Thyroid gland (tissue), 4 donors: ENCODE results near the gene FIGNL2. TPM values are rescaled to one million over a fixed set of nuclear protein-coding genes. Genes with fewer than 3 reads are reported as not detected.

Source experiments
- DNase-seq, 2 donors: peaks; one replicate each; pipeline ENCODE4 v3.0.0-alpha.2; 2019
- H3K27ac ChIP-seq, 3 donors: fragments of 200-600 bp; sonication (generic); 1 replicate in 2 of 3; 2 replicates in 1 of 3; pipeline ENCODE4 v1.5.1; 2016 to 2019; ENCODE audit warnings: mild to moderate bottlenecking in 1 of 3, moderate library complexity in 1 of 3
- H3K27me3 ChIP-seq: fragments of 200-600 bp; sonication (generic); one replicate; pipeline ENCODE4 v1.5.1; 2019
- H3K36me3 ChIP-seq, 2 donors: fragments of 200-600 bp; sonication (generic); one replicate each; pipeline ENCODE4 v1.5.1; 2016 to 2019
- H3K4me1 ChIP-seq, 2 donors: fragments of 200-600 bp; sonication (generic); one replicate each; pipeline ENCODE4 v1.5.1; 2017 to 2019
- H3K4me3 ChIP-seq, 3 donors: fragments of 200-600 bp; sonication (generic); replicated peaks in 1 of 3; 1 replicate in 2 of 3; 2 replicates in 1 of 3; pipeline ENCODE4 v1.5.1; 2016; ENCODE audit warnings: mild to moderate bottlenecking in 1 of 3
- H3K9me3 ChIP-seq: fragments of 200-600 bp; sonication (generic); one replicate; pipeline ENCODE4 v1.5.1; 2017
- POLR2A ChIP-seq, 2 donors: fragments of 450-650 bp; IDR thresholded peaks; one replicate each; pipeline ENCODE4 v1.6.1; 2017; ENCODE audit warnings: antibody characterized with exemption in 2 of 2, mild to moderate bottlenecking in 2 of 2, moderate library complexity in 1 of 2
- WGBS, 2 donors: methylation state at CpG; one replicate each; pipeline ENCODE4 v1.1.5; 2017; 5-methylcytosine and 5-hydroxymethylcytosine counted together
- intact Hi-C: fragments of 100-400 bp; cut with DNase I; formaldehyde crosslinking; loops from one replicate; pipeline ENCODE4 v1.15.1; 2023
- total RNA-seq, 4 donors: library from RNA; depleted of rRNA; stranded (reverse); fragments of >200 nt; gene quantifications; one replicate each; pipeline ENCODE4 v1.2.3, GENCODE V29; 2016
- TF ChIP-seq, protein P1 (sequence below), 6 experiments: fragments of 200-600 bp in 3 of 6; fragments of 450-650 bp in 3 of 6; sonication (generic) in 3 of 6; IDR thresholded peaks; one replicate each; pipeline ENCODE4 v1.5.1; 2016 to 2019; ENCODE audit warnings: antibody characterized with exemption in 6 of 6, mild to moderate bottlenecking in 2 of 6, inconsistent platforms in 1 of 6, moderate library complexity in 1 of 6

FIGNL2 gene
- total RNA-seq, 4 donors from 2014 or later, result 0.45 to 1.6 (median 1.1) TPM

GRCh38 chr12:51812871-51813270 is 35.6 kb downstream of the FIGNL2 start:
- no peak overlapping the region for H3K4me3 ChIP-seq
- 75 to 83% methylated on average over 9 to 10 of the region's 13 CpGs for WGBS, 2 donors
- intact Hi-C loops, result no loop called here

DNA sequence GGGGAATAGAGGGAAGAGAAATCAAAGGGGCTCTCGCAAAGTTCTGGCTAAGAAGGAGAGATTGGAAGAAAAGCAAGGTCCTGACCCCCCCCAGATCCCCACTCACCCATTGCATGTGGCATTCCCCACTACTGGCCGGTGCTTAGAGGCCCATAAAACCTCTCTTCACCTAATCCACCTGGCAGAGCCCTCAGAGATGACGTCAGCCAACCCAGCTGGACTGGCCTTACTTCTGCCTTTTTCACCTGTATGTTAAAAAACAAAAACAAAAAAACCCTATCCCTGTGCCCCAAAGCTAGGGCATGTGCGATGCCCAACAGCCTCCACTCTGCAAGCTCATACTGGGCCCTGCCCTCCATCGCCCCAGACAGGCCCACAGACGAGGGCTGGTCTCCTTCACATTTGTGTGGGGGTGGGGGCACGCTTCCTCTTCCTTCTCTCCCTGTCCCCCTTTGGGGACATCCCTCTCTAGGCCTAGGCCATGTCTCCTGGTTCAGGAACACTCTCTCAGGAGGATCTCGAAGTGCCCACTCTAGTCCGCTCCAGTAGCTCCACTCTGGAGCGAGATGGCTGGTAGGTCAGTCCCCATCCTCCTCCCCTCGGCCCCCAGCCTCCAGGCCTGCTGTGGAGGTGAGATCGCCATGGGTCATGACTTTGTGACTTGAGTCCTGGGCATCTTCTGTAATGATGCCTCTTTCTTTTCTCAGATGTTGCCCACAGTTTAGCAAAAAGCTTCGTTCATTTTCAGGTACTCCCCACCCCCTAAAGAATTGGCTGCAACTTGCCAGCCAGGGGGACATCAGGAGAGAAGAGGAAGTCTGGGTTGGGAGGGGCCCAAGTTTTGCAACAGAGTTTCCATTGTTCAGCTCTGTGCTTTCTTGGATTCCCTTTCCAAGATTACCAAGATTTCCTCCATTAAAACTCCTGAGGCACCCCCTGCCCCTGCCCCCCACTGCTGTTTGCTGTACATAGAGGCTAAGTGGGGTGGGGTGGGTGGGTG is 37.0 kb downstream of the FIGNL2 start:
- H3K27ac ChIP-seq, result no peak overlapping the region
- H3K36me3 ChIP-seq, result no peaks in the 10 kb centered on the region
- no peaks in the 10 kb centered on the region for H3K27me3 ChIP-seq
- H3K4me1 ChIP-seq, result peaks cover 0 to 12% of the 10 kb centered on the region in 2 donors
- H3K4me3 ChIP-seq, result no peak overlapping the region
- 61 to 73% methylated on average over 13 of the region's 13 CpGs for WGBS, 2 donors
- intact Hi-C loops, result no loop called here
- H3K9me3 ChIP-seq, result no peaks in the 10 kb centered on the region
- DNase-seq, result peak in 1 of 2 donors; percentile 15
- TF ChIP-seq POLR2A (IDR thresholded peaks at IDR 0.05), result no peak
- TF ChIP-seq, protein P1, sequence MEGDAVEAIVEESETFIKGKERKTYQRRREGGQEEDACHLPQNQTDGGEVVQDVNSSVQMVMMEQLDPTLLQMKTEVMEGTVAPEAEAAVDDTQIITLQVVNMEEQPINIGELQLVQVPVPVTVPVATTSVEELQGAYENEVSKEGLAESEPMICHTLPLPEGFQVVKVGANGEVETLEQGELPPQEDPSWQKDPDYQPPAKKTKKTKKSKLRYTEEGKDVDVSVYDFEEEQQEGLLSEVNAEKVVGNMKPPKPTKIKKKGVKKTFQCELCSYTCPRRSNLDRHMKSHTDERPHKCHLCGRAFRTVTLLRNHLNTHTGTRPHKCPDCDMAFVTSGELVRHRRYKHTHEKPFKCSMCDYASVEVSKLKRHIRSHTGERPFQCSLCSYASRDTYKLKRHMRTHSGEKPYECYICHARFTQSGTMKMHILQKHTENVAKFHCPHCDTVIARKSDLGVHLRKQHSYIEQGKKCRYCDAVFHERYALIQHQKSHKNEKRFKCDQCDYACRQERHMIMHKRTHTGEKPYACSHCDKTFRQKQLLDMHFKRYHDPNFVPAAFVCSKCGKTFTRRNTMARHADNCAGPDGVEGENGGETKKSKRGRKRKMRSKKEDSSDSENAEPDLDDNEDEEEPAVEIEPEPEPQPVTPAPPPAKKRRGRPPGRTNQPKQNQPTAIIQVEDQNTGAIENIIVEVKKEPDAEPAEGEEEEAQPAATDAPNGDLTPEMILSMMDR (IDR thresholded peaks at IDR 0.05), result no peak

More at GRCh38 chr12:51812871-51813270, 35.6 kb downstream of the FIGNL2 start:
- Histone ChIP-seq H3K4me1 (peaks cover 0 to 12% of the 10 kb centered on the region in 2 donors), H3K27me3 (no peaks in the 10 kb centered on the region), H3K36me3 (no peaks in the 10 kb centered on the region), H3K27ac (no peak overlapping the region), H3K9me3 (no peaks in the 10 kb centered on the region)
- TF ChIP-seq, protein P1 (IDR thresholded peaks at IDR 0.05), result no peak
- no peak for DNase-seq

- Histone ChIP-seq H3K9me3 (no peaks in the 10 kb centered on the region), H3K36me3 (no peaks in the 10 kb centered on the region), H3K27me3 (no peaks in the 10 kb centered on the region), H3K4me3 (no peak overlapping the region), H3K4me1 (peaks cover 0 to 4% of the 10 kb centered on the region in 2 donors), H3K27ac (no peak overlapping the region)
- no peak for DNase-seq
- WGBS, 2 donors, result 71 to 72% methylated on average over 3 of the region's 3 CpGs
- TF ChIP-seq POLR2A (IDR thresholded peaks at IDR 0.05), result no peak
- TF ChIP-seq, protein P1 (IDR thresholded peaks at IDR 0.05), result no peak
- intact Hi-C loops, result no loop called here
Measured at GRCh38 chr12:51809193-51809592, 39.3 kb downstream of the FIGNL2 start.

DNA sequence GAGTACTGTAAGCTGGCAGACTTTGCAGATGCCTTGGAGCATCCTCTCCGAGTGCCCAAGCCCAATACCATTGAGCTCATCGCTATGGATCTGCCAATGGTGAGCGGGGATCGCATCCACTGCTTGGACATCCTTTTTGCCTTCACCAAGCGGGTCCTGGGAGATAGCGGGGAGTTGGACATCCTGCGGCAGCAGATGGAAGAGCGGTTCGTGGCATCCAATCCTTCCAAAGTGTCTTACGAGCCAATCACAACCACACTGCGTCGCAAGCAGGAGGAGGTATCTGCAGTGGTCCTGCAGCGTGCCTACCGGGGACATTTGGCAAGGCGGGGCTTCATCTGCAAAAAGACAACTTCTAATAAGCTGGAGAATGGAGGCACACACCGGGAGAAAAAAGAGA is 41.6 kb downstream of the FIGNL2 start:
- Histone ChIP-seq H3K27me3 (no peaks in the 10 kb centered on the region), H3K27ac (no peak overlapping the region), H3K9me3 (no peaks in the 10 kb centered on the region), H3K4me1 (no peaks in the 10 kb centered on the region), H3K36me3 (no peaks in the 10 kb centered on the region), H3K4me3 (no peak overlapping the region)
- no peak for DNase-seq
- no peak for TF ChIP-seq POLR2A (IDR thresholded peaks at IDR 0.05)
- TF ChIP-seq, protein P1 (IDR thresholded peaks at IDR 0.05), result no peak
- WGBS, 2 donors, result 93 to 97% methylated on average over 14 to 16 of the region's 16 CpGs
- intact Hi-C loops, result no loop called here

DNA sequence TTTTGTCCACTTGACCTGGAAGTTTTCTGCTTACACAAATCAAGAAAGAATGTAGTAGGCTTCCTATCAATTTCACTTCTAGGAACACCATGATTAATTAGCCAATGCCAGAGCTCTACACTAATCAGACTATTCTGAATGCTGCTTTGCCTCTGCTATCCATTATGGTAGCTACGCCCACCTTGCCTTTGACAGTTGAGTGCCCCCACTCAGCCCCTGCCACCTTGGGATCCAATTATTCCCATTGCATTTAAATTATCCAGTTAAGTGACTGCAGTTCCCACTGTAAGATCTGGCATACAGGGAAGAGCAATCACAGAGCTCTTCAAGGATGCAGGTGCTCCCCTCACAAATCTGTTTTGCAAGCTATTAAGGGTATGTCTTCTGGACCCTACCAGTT is 47.5 kb downstream of the FIGNL2 start:
- intact Hi-C loops, result no loop called here
- TF ChIP-seq POLR2A (IDR thresholded peaks at IDR 0.05), result no peak
- TF ChIP-seq, protein P1 (IDR thresholded peaks at IDR 0.05), result no peak
- no peak for DNase-seq

More for the DNA sequence above, 47.5 kb downstream of the FIGNL2 start:
- 95 to 100% methylated on average over 1 of the region's 1 CpG for WGBS, 2 donors
- no peaks in the 10 kb centered on the region for H3K27me3 ChIP-seq
- H3K4me1 ChIP-seq, result no peaks in the 10 kb centered on the region
- no peaks in the 10 kb centered on the region for H3K9me3 ChIP-seq
- no peaks in the 10 kb centered on the region for H3K36me3 ChIP-seq
- no peak overlapping the region for H3K4me3 ChIP-seq
- no peak overlapping the region for H3K27ac ChIP-seq
